Stimulated activated CD4-positive, alpha-beta T cell treated with anti-CD3 and anti-CD28 coated beads, Interleukin-2, amount 100 ng/mL, for 24 hours (primary cell): ENCODE measurements around the gene MACC1.
"Not testable (repeated sequence)": the region's sequence is repeated elsewhere in the genome, so short reads cannot be mapped to it uniquely, and the experiment has no call there.

Experiments used
- DNase-seq, 2 donors: peaks; one replicate each; pipeline ENCODE4 v3.0.0-alpha.2; 2020

The MACC1 gene

DNA sequence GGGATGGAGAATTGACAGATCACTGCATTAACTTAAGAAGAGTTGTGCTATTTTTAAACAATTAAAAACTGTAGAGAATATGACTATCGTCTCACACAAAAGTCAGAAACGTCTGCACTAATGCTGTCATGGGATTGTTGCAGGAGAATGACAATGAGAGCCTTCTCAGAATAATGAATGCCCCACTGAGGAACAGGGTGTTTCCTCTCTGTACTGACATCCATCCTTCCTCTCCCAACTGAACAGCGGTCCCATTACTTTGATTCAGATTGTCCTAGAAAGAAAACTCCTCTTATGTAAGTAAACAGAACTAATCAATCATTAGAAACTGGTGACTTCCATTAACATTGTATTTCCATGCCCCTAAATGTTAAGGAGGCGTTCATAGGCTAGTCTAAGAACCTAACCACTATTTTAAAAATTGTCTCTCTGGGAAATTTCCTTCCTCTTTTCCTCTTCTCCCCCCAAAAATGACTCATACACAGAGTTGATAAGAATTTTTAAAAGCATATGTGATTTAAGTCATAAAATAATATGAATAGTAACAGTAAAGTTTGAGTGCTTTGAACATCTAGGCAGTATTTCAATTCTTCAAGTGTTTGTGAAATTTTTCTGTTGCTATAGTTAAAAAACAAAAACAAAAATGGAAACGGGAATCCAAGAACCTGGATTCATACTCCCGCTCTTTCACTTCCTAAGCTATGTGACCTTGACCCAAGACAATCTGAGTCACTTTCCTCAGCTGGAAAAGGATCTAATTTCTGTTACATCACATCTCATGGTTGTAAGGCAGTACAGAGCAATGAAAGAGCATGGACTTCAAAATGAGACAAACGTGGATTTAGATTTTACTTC is 12.7 kb upstream of the MACC1 start:
- no peak for DNase-seq

DNA sequence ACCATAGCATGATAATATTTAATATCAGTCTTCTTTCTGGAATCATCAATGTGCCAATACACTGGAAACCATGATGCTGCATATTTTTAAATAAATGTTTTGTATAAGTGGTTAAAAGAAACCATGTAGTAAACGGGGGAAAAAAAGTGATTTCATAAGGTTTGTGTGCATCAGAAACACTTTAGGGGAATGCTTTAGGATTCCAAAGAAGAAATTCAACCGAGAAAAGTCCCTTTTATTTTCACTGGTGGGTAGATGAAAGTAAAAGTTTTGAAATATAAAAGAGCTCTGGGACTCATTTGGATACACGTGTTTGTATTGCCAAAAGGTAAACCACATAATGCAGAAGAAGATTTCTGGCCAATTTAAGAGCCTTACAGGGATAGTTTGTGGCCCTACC is 11.9 kb upstream of the MACC1 start:
- no peak for DNase-seq

DNA sequence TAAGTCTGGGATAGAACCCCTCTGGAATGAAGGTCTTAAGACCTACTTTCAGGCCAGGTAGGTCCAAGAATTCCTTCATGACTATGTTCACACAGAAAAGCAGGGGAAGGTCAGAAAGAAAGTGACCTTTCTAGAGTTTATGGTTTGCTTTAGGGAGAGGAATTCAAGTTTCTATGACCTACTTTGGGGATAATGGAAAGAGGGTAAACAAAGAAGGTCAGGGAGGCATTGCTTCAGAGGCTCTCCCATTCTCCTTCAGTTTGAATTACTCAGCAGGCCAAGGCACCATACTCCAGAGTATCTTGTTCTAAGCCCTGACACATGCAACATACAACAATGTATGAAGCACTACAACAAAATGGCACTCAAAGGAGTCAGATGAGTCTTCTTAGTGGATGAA is 11.5 kb upstream of the MACC1 start:
- DNase-seq = no peak

GRCh38 chr7:20227291-20227795 is 10.2 kb upstream of the MACC1 start:
- no peak for DNase-seq

GRCh38 chr7:20226860-20227259 is 9.7 kb upstream of the MACC1 start:
- no peak for DNase-seq

DNA sequence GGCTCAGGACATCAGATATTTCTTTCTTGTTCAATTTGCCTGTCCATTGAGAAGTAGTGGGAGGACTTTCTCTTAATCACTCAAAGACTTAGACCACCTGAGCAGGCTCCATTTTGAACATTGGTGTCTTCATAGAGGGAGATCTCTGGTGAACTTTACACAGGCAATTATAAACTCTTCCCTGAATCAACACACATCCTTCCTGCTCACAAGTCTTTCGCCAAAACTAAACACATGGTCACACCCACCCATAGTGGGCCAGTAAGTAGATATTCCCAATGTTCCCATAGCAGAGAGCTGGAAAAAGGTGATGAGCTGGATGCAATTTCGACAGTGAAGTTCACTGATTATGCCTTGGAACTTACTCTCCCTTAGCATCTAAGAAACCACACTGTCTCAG is 8.2 kb upstream of the MACC1 start:
- DNase-seq = no peak

GRCh38 chr7:20224025-20224424 is 6.8 kb upstream of the MACC1 start:
- DNase-seq = no peak

- DNase-seq = no peak
Measured at GRCh38 chr7:20223356-20223755, 6.2 kb upstream of the MACC1 start.

DNA sequence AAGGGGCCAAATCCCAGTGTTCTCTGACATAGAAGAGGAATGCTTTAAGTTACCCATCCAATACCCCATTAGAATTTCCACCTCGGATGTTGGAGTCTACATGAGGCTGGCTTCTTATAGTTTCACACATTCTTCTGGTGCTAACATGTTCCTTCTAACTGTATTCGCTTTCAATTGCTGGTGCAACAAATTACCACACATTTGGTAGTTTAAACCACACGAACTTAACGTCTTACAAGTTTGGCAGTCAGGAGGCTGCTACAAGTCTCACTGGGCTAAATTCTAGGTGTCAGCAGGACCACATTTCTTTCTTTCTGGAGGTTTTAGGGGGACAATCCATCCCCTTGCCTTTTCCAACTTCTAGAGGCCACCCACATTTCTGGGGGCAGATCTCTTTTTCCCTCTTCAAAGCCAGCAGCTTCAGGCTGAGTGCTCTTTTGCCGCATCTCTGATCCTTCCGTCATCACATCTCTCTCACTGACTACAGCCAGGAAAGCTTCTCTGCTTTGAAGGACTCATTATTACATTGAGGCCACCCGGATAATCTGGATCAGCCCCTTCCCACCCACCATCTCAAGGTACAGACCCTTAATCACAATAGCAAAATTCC is 5.1 kb upstream of the MACC1 start:
- DNase-seq = no peak

DNA sequence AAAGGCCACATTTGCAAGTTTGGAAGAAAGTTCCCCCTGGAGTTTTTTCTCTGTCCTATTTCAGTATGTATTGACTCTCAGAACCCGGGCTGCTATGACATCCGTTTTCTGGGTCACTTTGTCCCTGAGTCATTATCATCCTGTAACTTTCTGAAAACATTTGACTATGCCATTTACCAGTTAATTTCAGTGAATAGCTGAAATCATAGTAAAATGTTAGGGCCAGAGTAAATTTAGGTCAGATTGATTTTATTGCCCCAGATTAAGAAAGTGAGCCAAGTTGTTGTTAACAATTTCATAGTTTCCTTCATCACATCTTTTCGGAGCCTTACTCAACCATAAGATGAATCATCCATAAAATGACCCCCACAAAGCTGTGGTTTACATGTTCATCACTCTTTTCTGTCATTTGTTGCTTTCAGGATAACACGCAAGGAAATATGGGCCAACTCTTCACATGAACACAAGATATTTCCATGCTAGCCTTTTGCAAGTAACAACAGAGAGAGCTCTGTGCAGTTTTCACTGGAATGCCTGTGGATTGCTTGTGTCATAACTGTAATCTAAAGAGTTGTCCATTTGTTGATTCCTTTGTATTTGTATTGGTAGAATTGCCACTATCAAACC is 3.9 kb upstream of the MACC1 start:
- DNase-seq = no peak

DNA sequence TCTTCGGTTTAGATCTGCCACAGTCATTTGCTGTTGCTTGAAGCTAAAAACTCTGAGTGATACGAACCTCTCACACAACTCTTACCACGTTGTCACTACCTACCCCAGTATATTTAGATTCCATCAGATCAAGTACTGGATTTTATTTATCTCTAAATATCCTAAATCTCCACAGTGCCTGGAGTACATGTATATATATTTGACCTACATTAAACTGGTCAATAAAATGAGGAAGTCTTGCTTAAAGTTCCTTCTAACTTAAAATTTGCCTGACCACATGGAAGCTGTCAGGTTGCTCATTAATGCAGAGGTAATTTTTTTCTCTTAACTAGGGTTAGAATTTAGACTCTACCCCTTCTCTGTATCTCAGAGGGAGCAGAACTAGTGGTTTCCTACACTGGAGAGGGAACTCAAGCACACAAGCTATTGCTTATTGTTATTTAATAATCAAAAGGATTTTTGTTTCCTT is 3.1 kb upstream of the MACC1 start:
- no peak for DNase-seq

DNA sequence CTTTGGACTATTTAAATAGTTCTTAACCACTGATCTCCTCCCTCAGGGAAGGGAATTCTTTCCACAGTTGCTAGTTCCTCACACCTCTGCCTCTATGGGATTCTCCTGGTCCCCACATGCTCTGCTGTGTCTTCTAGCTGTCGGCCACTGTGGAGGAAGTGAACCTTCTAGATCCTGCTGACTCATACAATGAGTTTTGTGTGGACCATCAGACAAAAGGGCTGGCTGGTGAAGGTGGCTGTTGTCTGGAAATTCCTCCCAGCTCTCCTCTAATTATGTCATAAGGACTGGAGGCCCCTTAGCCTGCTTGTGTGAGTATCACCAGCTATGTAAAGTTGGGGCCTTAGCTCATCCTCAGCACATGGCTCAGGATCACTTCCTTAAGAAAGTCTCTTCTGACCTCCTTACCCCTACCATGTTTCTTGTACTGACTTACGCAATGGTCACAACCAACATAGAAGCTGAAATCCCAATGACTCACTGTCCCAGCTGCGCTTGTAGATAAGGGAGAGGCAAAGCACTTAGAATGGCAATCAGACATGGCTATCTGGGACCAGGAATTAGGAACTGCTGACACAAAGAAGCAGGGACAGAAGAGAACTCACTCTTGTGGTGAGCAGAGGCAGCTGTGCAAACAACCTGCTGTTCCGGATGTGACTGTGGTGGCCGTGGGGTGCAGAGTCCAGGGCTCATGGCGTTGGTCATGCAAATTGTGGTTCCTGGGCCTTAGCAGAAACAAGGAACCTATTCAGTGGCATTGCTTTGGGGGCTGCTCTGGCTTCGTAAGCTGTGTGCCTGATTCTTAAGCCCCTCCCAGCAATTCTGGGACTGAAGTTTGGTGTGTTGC is 2.5 kb upstream of the MACC1 start:
- no peak for DNase-seq

- DNase-seq = no peak
Measured at GRCh38 chr7:20219062-20219445, 1.9 kb upstream of the MACC1 start.

- no peak for DNase-seq
Measured at GRCh38 chr7:20218279-20218678, 1.1 kb upstream of the MACC1 start.

- no peak for DNase-seq
Measured at GRCh38 chr7:20216406-20217036, 663 bp downstream of the MACC1 start.

DNA sequence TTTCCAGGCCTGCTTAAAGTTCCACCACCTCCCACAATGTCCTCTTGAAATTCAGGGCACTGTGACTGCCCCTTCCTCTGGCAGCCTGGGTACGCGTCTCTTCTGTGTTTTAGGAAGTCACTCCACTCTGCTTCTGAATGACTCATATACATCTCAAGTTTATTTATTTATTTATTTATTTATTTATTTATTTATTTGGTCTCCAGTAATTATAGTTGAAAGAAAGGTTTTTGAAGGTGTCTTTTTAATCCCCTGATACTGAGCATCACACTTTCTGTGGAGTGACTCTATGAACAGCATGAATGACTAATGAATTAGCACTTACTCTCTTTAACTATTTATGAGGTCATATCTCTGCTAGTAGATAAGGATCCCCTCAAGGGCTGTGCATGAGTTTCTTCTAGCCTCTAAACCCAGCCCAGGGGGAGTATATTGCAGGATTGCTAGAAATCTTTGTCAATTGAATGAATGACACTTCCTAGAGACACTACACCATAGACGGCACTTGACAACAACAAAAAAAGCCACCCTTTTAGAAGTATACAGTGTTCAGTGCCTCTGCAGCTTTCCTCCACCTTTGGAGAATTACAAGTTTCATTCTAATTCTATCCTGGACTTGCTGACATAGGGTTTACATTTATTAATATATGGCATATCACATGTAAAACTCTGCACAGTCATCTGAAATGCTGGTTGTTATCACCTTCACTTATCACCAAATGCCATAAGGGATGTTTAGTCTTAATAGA is 2.1 kb downstream of the MACC1 start:
- DNase-seq = no peak

DNA sequence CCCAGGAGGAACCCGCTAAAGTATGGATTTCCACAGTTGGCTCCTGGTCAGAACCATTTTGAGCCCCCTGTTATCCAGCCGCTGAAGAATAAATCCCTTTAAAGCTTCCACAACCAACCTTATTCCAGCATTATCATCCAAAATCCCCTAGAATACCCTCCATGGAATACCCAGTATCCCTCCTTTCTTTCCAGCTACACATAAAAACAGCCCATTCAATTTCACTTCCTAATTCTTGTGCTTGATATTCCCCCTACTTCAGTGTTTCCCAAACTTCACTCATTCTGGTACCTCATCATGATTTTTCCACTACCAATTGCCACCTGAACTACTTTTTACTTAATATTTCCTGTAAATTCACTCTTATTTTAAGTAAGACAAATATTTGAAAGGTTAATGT is 3.1 kb downstream of the MACC1 start:
- DNase-seq = no peak

GRCh38 chr7:20213378-20213777 is 3.8 kb downstream of the MACC1 start:
- no peak for DNase-seq

GRCh38 chr7:20211376-20211775 is 5.8 kb downstream of the MACC1 start:
- DNase-seq = no peak

DNA sequence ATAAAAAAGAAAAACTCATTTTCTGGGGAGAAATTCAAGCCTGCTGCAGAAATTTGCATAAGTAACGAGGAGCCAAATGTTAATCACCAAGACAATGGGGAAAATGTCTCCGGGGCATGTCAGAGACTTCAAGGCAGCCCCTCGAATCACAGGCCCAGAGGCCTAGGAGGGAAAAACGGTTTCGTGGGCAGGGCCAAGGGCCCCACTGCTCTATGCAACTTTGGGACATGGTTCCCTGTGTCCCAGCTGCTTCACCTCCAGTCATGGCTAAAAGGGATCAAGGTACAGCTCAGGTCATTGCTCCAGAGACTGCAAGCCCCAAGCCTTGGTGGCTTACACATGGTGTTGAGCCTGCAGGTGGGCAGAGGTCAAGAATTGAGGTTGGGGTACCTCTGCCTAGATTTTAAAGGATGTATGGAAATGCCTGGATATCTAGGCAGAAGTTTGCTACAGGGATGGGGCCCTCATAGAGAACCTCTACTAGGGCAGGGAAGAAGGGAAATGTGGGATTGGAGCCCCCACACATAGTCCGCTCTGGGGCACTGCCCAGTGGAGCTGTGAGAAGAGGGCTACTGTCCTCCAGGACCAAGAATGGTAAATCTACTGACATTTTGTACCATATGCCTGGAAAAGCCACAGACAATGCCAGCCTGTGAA is 8.4 kb downstream of the MACC1 start:
- no peak for DNase-seq

- not testable (repeated sequence) for DNase-seq
Measured at GRCh38 chr7:20207811-20208210, 9.4 kb downstream of the MACC1 start.
